Brain microvascular endothelial cell (primary cell): ENCODE data around the gene PNMA8C.

ENCODE experiments used
- DNase-seq: peaks from one replicate; pipeline ENCODE4 v3.0.0-alpha.2; 2020
- H3K27ac ChIP-seq: fragments of 250-450 bp; sonication (Bioruptor Pico); 2 replicates; pipeline ENCODE4 v1.5.1; 2020; ENCODE audit warnings: mild to moderate bottlenecking, moderate library complexity
- H3K27me3 ChIP-seq: fragments of 250-450 bp; sonication (Bioruptor Pico); replicated peaks from 2 replicates; pipeline ENCODE4 v1.5.1; 2020; ENCODE audit warnings: mild to moderate bottlenecking
- H3K36me3 ChIP-seq: fragments of 250-450 bp; sonication (Bioruptor Pico); replicated peaks from 2 replicates; pipeline ENCODE4 v1.5.1; 2020; ENCODE audit warnings: mild to moderate bottlenecking
- H3K4me3 ChIP-seq: 2 replicates; pipeline ENCODE4 v1.5.1; 2011; ENCODE audit warnings: low read depth, mild to moderate bottlenecking, control low read depth, low read length, moderate library complexity
- CTCF ChIP-seq: IDR thresholded peaks from 2 replicates; pipeline ENCODE4 v1.5.1; 2011; ENCODE audit warnings: low read depth, mild to moderate bottlenecking, moderate library complexity, low read length, control low read depth, inconsistent platforms; ENCODE audit errors: missing control alignments
- in situ Hi-C: cut with HindIII; loops from 2 replicates; pipeline ENCODE4 v1.10.0; 2017; ENCODE audit warnings: low sequenced_read_pairs, low pct_ligation_motif_present

The PNMA8C gene

GRCh38 chr19:46386151-46386550, 42.6 kb downstream of the PNMA8C start:
- H3K4me3 ChIP-seq, result no peak overlapping the region
- TF ChIP-seq CTCF, result no peak
- no peak overlapping the region for H3K27ac ChIP-seq
- H3K27me3 ChIP-seq, result no peaks in the 10 kb centered on the region
- in situ Hi-C loops, result no loop called here
- no peak for DNase-seq
- H3K36me3 ChIP-seq, result peaks cover 76% of the 10 kb centered on the region

- Histone ChIP-seq H3K27ac (no peak overlapping the region), H3K27me3 (no peaks in the 10 kb centered on the region), H3K36me3 (peaks cover 71% of the 10 kb centered on the region), H3K4me3 (no peak overlapping the region)
- DNase-seq, result no peak
- no peak for TF ChIP-seq CTCF
- in situ Hi-C loops, result no loop called here
Measured at GRCh38 chr19:46385636-46386035, 43.1 kb downstream of the PNMA8C start.

- no peak for TF ChIP-seq CTCF
- H3K27me3 ChIP-seq, result no peaks in the 10 kb centered on the region
- peaks cover 65% of the 10 kb centered on the region for H3K36me3 ChIP-seq
- in situ Hi-C loops, result no loop called here
- no peak overlapping the region for H3K4me3 ChIP-seq
- H3K27ac ChIP-seq, result no peak overlapping the region
- no peak for DNase-seq
Measured at GRCh38 chr19:46384396-46384795, 44.3 kb downstream of the PNMA8C start.

- H3K27ac ChIP-seq, result no peak overlapping the region
- TF ChIP-seq CTCF, result no peak
- DNase-seq, result no peak
- peaks cover 62% of the 10 kb centered on the region for H3K36me3 ChIP-seq
- no peak overlapping the region for H3K4me3 ChIP-seq
- in situ Hi-C loops, result no loop called here
- H3K27me3 ChIP-seq, result no peaks in the 10 kb centered on the region
Measured at GRCh38 chr19:46383846-46384245, 44.9 kb downstream of the PNMA8C start.

GRCh38 chr19:46383171-46383815, 45.4 kb downstream of the PNMA8C start:
- H3K27ac ChIP-seq, result no peak overlapping the region
- DNase-seq, result no peak
- H3K27me3 ChIP-seq, result no peaks in the 10 kb centered on the region
- in situ Hi-C loops, result no loop called here
- H3K36me3 ChIP-seq, result peaks cover 57% of the 10 kb centered on the region
- no peak overlapping the region for H3K4me3 ChIP-seq
- TF ChIP-seq CTCF, result no peak

GRCh38 chr19:46381756-46382345, 46.9 kb downstream of the PNMA8C start:
- H3K27ac ChIP-seq, result no peak overlapping the region
- H3K27me3 ChIP-seq, result no peaks in the 10 kb centered on the region
- no peak for DNase-seq
- in situ Hi-C loops, result no loop called here
- no peak for TF ChIP-seq CTCF
- H3K4me3 ChIP-seq, result no peak overlapping the region
- peaks cover 51% of the 10 kb centered on the region for H3K36me3 ChIP-seq
